ENCODE measurements around the gene SLC38A11.

DNA sequence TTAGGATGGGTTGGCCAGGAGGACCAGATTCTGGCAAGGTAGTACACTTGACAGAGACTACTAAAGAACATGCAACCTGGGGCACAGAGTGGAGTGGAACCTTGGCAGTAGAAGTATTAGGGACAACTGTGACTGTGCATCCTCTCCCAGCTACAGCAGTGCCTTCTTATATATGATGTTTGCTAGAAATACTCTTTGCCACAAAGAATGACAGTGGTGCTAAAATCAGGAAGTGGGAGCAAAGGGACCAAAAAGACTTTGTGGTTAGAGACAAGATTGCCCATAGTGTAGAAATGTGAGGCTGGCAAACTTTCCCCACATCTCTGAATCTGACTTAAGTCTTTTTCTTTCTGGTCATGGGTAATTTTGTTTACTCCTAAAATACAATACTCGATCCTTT, 9.4 kb upstream of the SLC38A11 start:
- TF ChIP-seq, protein P1, sequence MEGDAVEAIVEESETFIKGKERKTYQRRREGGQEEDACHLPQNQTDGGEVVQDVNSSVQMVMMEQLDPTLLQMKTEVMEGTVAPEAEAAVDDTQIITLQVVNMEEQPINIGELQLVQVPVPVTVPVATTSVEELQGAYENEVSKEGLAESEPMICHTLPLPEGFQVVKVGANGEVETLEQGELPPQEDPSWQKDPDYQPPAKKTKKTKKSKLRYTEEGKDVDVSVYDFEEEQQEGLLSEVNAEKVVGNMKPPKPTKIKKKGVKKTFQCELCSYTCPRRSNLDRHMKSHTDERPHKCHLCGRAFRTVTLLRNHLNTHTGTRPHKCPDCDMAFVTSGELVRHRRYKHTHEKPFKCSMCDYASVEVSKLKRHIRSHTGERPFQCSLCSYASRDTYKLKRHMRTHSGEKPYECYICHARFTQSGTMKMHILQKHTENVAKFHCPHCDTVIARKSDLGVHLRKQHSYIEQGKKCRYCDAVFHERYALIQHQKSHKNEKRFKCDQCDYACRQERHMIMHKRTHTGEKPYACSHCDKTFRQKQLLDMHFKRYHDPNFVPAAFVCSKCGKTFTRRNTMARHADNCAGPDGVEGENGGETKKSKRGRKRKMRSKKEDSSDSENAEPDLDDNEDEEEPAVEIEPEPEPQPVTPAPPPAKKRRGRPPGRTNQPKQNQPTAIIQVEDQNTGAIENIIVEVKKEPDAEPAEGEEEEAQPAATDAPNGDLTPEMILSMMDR (conservative IDR thresholded peaks at IDR 0.05; ENCODE audit: low read depth, low read length) = no peak
- no peak for TF ChIP-seq EZH2 (IDR thresholded peaks at IDR 0.05; ENCODE audit: borderline replicate concordance, low read depth, low read length, poor library complexity, severe bottlenecking)

All from A673 (cell line).